Naive B cell (primary cell): ENCODE data around the gene WNT5B. TPM values are rescaled to one million over a fixed set of nuclear protein-coding genes. Genes with fewer than 3 reads are reported as not detected.
"Not testable (repeated sequence)": the region's sequence is repeated elsewhere in the genome, so short reads cannot be mapped to it uniquely, and the experiment has no call there.

ENCODE experiments used
- ATAC-seq, 2 donors: fragments of 150-1000 bp; cut with Tn5 transposase; 2 replicates each; pipeline ENCODE4 v1.10.0; 2021; ENCODE audit warnings: low read depth in 2 of 2, mild to moderate bottlenecking in 2 of 2, moderate library complexity in 2 of 2
- DNase-seq: peaks from one replicate; pipeline ENCODE4 v3.0.0; 2022
- H3K27ac Mint-ChIP-seq, 6 donors: one replicate each; pipeline ENCODE4 v1.8.0; 2020 to 2022; ENCODE audit warnings: mild to moderate bottlenecking in 6 of 6, mixed read lengths in 6 of 6, moderate library complexity in 5 of 6, inconsistent platforms in 2 of 6
- H3K27me3 Mint-ChIP-seq, 3 donors: one replicate each; pipeline ENCODE4 v1.8.0; 2021 to 2022; ENCODE audit warnings: mixed read lengths in 3 of 3, mild to moderate bottlenecking in 1 of 3
- H3K36me3 Mint-ChIP-seq, 2 donors: one replicate each; pipeline ENCODE4 v1.8.0; 2020 to 2022; ENCODE audit warnings: mixed read lengths in 2 of 2, inconsistent platforms in 1 of 2, mild to moderate bottlenecking in 1 of 2
- H3K4me1 Mint-ChIP-seq, 3 donors: one replicate each; pipeline ENCODE4 v1.8.0; 2020 to 2022; ENCODE audit warnings: mixed read lengths in 3 of 3, inconsistent platforms in 1 of 3, mild to moderate bottlenecking in 1 of 3, moderate library complexity in 1 of 3
- H3K4me3 Mint-ChIP-seq, 8 donors: one replicate each; pipeline ENCODE4 v1.8.0; 2020 to 2022; ENCODE audit warnings: mild to moderate bottlenecking in 8 of 8, mixed read lengths in 8 of 8, moderate library complexity in 8 of 8, inconsistent platforms in 2 of 8
- H3K9me3 Mint-ChIP-seq, 7 donors: one replicate each; pipeline ENCODE4 v1.8.0; 2020 to 2022; ENCODE audit warnings: mixed read lengths in 7 of 7, mild to moderate bottlenecking in 5 of 7, inconsistent platforms in 2 of 7, moderate library complexity in 1 of 7
- polyA plus RNA-seq, 6 donors: library from polyadenylated mRNA; unstranded; fragments of 300-500 nt; fragmentation: Illumina TruSeq; gene quantifications; one replicate each; pipeline ENCODE4 v1.2.3, GENCODE V29; 2021; ENCODE audit warnings: low read depth in 6 of 6

The WNT5B gene
- polyA plus RNA-seq, 6 donors from 2014 or later, result not detected

DNA sequence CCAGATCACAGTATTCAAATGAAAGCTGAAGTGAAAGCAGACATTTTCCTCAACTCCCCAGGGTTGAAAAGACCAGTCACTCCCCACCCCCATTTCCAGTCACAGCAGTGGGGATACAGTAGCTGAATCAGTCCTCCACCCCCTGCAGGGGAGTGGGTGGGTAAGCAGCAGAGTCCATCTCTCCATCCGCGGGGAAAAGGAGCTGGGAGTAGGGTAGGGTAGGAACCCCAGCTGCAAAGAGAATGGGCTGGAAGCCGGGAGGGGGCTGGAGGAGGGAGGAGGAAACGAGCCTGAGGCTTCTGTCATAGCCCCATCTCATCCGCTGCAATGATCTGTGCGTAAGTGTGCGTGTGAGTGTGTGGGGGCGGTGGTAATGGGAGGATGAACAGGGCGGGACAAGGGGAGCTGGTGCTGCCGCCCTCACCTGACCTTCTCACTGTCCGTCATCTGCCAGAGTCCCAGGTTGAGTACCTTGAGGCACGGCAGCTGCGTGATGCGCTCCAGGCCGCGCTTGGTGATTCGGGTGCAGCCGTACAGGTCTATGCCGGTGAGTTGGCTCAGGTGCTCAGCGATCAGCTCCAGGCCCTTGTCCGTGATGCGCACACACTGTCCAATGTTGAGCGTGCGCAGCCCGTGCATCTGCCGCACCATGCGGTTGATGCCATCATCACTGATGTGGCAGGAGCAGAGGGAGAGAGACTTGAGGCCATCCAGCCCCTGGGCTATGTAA, 36.4 kb upstream of the WNT5B start:
- H3K36me3 Mint-ChIP-seq, result no peaks in the 10 kb centered on the region
- peak; percentile 34 for DNase-seq
- H3K9me3 Mint-ChIP-seq, result peaks cover 0 to 1% (median 0%) of the 10 kb centered on the region in 7 donors
- peaks cover 48 to 65% (median 64%) of the 10 kb centered on the region in 3 donors for H3K4me1 Mint-ChIP-seq
- peak overlapping the region; percentile 77 to 97 (median 90) for H3K27ac Mint-ChIP-seq
- H3K4me3 Mint-ChIP-seq, result peak overlapping the region; percentile 90 to 96 (median 91)
- no peak for ATAC-seq
- no peaks in the 10 kb centered on the region for H3K27me3 Mint-ChIP-seq

DNA sequence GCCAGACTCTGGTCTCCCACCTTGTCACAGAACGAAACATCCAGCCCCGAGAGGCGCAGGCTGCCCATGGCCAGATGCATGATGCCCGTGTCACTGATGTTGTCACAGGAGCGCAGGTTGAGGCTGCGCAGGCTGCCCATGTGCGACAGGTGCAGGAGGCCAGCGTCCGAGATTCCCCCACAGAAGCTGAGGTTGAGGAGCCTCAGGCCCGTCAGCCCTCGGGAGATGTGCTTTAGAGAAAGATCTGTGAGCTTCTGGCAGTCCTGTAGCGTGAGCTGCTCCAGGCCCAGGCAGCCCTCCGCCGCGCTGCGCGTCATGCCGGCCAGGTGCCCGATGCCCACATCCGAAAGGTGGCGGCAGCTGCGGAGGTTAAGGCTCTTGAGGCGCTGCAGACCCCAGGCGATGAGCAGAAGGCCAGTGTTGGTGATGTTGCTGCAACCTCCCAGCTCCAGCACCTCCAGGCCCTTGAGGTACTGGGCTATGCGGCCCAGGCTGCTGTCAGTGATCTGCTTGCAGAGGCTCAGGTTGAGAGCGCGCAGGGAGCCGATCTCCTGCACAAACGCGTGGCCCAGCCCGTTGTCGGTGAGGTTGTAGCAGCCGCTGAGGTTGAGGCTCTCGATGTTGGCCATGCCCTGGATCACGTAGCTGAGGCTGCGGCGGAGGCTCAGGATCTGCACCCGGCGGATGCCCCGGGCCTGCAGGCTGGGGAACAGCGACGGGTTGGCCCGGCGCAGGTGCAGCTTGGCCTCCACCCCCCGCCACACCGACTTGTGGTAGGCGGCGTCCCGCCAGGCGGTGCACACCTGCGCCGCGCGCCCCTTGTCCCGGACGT, 35.6 kb upstream of the WNT5B start:
- ATAC-seq (peak; percentile 39 to 42), DNase-seq (peak; percentile 70)
- peak overlapping the region; percentile 77 to 93 (median 86) for H3K27ac Mint-ChIP-seq
- H3K36me3 Mint-ChIP-seq, result no peaks in the 10 kb centered on the region
- no peaks in the 10 kb centered on the region for H3K27me3 Mint-ChIP-seq
- peaks cover 42 to 60% (median 57%) of the 10 kb centered on the region in 3 donors for H3K4me1 Mint-ChIP-seq
- H3K4me3 Mint-ChIP-seq, result peak overlapping the region; percentile 90 to 96 (median 91)
- H3K9me3 Mint-ChIP-seq, result peaks cover 0 to 1% (median 0%) of the 10 kb centered on the region in 7 donors

DNA sequence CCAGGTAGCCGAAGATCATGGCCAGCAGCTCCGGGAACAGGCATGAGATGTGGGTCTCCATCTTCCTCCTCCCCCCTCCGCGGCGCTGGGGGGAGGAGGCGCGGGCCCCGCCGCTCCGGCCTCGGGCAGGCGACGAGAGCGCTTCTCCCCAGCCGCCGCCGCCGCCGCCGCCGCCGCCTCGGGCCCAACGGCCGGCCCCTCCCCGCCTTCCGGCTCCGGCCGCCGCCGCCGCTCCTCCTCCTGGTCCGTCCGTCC, 35.1 kb upstream of the WNT5B start:
- ATAC-seq (peak in 1 of 2 donors; percentile 27), DNase-seq (no peak)
- peaks cover 36 to 54% (median 52%) of the 10 kb centered on the region in 3 donors for H3K4me1 Mint-ChIP-seq
- no peaks in the 10 kb centered on the region for H3K27me3 Mint-ChIP-seq
- no peaks in the 10 kb centered on the region for H3K36me3 Mint-ChIP-seq
- peaks cover 0 to 1% (median 0%) of the 10 kb centered on the region in 7 donors for H3K9me3 Mint-ChIP-seq
- H3K27ac Mint-ChIP-seq, result peak overlapping the region in 5 of 6 donors; percentile 60 to 91 (median 83)
- H3K4me3 Mint-ChIP-seq, result peak overlapping the region; percentile 90 to 96 (median 91)

DNA sequence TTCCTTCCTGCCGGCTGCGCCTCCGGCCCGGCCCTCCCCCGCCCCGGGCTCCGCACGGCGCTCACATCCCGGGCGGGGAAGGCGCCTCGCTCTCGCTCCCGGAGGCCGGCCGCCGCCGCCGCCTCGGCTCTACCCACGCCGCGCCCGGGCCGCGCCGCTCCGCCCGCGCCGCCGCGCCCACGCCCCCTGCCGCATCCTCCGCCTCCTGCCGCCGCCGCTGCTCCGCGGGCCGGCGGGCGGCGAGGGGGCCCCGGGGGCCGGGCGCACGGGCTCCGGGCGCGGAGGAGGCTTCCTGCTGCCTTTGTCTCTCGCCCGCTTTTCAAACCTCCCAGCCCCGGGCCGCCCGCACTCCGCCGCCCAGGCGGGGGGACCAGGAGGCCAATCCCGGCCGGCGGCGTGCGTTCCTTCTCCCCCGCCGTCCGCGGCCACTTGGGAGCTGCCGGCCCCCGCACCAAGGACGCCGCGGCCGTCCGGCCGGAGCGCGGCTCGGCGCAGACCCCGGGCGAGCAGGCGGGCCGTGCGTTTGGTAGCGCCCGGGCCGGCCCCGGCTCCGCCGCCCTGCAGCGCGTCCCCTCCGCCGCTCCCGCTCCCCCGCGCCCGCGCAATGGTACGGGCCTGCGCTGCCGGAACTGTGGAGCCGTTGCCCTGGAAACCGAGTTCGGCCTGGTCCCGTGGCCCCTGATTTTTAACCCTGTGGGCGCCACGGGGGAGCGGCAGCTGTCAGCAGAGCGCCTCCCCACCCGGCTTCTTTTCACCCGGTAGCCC, 34.6 kb upstream of the WNT5B start, which contains the start of gene FBXL14:
TSS of gene FBXL14 (minus strand) at position 321 of the 765 bp plus-strand sequence. CDS start 515 bp downstream, outside the sequence.
- peak within 1 kb of the TSS; percentile 91 to 99 (median 97) for H3K4me3 Mint-ChIP-seq
- DNase-seq (peak; percentile 92), ATAC-seq (peak; percentile 67 to 76)
- H3K9me3 Mint-ChIP-seq, result peaks cover 0 to 1% (median 0%) of the 10 kb centered on the region in 7 donors
- peak within 1 kb of the TSS; percentile 95 to 99 (median 98) for H3K27ac Mint-ChIP-seq
- H3K4me1 Mint-ChIP-seq, result peaks cover 36 to 53% (median 51%) of the 10 kb centered on the region in 3 donors
- H3K27me3 Mint-ChIP-seq, result no peaks in the 10 kb centered on the region
- H3K36me3 Mint-ChIP-seq, result no peaks in the 10 kb centered on the region

DNA sequence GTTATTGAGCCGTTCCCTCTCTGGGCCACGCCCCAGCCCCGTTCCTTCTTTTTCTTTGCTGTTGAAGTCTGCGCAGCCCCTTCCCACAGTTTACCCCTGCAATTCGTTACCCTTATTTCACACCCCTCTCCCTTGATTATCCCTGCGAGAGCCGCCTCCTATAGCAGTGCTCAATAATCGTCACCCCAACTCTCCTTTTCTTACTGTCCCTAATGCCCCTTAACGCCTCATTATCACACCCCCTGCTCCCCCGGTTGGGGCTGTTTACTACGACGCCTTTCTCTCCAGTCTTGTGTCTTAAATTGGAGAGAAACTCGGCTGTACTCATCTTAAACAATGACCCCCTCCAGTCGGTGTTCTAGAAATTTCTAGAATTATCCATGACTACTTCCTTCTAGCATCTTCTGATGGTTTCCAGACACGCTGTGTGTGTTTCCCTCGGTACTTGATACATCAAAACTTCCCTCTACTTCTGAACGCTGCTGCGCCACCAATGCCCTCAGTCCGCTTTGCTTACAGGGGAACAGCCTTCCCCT, 33.9 kb upstream of the WNT5B start:
- Mint-ChIP-seq H3K27me3 (no peaks in the 10 kb centered on the region), H3K36me3 (no peaks in the 10 kb centered on the region), H3K4me3 (peak overlapping the region; percentile 91 to 99 (median 97)), H3K9me3 (peaks cover 0 to 1% (median 0%) of the 10 kb centered on the region in 7 donors), H3K4me1 (peaks cover 36 to 49% (median 45%) of the 10 kb centered on the region in 3 donors), H3K27ac (peak overlapping the region; percentile 95 to 99 (median 98))
- DNase-seq (no peak), ATAC-seq (no peak)

DNA sequence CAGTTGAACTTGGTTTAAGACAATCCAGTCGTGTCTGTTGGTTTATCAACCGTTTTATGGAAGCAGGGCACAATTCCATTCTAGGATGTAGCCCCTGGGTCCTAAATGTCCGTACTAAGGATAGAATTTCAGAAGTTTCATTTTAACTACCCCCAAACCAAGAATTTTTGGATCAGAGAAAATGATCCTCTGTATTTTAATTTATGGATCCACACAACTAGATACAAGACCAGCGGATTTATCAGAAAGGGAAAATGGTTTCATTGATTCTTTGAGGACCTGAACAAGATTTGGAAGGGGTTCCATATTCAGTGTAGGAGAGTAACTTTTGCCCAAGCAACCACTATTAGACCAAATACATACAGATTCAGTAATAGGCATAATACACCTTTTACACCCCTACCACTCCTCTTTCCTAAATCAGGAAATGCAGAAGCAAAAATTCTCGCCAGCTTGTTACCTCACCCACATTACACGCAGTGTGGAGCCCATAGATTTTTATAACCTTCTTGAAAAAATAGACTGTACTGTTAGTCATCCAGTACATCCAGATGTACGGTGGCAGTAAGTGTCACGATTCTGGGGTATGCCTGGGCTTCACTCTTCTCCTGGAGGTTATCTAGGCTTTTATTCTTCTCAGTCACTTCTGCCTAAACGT, 33.2 kb upstream of the WNT5B start:
- peak overlapping the region in 7 of 8 donors; percentile 91 to 99 (median 97) for H3K4me3 Mint-ChIP-seq
- no peak for DNase-seq
- peaks cover 0 to 1% (median 0%) of the 10 kb centered on the region in 7 donors for H3K9me3 Mint-ChIP-seq
- no peak for ATAC-seq
- H3K4me1 Mint-ChIP-seq, result peaks cover 33 to 42% (median 38%) of the 10 kb centered on the region in 3 donors
- no peaks in the 10 kb centered on the region for H3K27me3 Mint-ChIP-seq
- no peaks in the 10 kb centered on the region for H3K36me3 Mint-ChIP-seq
- H3K27ac Mint-ChIP-seq, result peak overlapping the region; percentile 39 to 99 (median 96)

DNA sequence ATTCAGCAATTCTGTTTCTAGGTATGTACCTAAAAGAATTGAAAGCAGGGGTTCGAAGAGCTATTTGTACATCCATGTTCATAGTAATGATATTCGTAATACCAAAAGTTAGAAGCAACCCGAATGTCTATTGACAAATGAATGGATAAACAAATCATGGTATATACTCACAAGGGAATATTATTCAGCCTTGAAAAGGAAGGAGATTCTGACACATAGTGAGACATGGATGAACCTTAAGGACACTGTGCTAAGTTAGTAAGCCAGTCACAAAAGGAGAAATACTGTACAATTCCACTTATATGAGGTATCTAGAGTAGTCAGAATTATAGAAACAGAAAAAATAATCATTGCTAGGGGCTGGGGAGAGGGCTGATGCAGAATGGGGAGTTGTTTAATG, 30.3 kb upstream of the WNT5B start:
- DNase-seq, result no peak
- no peaks in the 10 kb centered on the region for H3K27me3 Mint-ChIP-seq
- H3K27ac Mint-ChIP-seq, result peak overlapping the region in 1 of 6 donors; percentile 22
- no peaks in the 10 kb centered on the region for H3K36me3 Mint-ChIP-seq
- no peaks in the 10 kb centered on the region for H3K9me3 Mint-ChIP-seq
- peak overlapping the region in 1 of 8 donors; percentile 71 for H3K4me3 Mint-ChIP-seq
- no peak for ATAC-seq
- H3K4me1 Mint-ChIP-seq, result peaks cover 23 to 34% (median 30%) of the 10 kb centered on the region in 3 donors

DNA sequence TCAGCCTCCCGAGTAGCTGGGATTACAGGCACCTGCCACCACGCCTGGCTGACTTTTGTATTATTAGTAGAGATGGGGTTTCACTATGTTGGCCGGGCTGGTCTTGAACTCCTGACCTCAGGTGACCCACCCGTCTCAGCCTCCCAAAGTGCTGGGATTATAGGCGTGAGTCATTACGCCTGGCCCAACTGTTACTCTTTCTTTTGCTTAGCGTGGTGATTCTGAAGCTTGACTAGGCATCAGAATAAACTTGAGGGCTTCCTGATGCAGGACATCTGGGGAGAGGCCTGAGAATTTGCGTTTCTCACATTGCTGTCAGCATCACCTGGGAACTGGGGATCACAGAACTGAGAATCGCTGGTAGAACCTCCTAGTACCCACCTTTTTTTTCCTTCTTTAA, 26.3 kb upstream of the WNT5B start:
- not testable (repeated sequence) for DNase-seq, H3K27me3 Mint-ChIP-seq

DNA sequence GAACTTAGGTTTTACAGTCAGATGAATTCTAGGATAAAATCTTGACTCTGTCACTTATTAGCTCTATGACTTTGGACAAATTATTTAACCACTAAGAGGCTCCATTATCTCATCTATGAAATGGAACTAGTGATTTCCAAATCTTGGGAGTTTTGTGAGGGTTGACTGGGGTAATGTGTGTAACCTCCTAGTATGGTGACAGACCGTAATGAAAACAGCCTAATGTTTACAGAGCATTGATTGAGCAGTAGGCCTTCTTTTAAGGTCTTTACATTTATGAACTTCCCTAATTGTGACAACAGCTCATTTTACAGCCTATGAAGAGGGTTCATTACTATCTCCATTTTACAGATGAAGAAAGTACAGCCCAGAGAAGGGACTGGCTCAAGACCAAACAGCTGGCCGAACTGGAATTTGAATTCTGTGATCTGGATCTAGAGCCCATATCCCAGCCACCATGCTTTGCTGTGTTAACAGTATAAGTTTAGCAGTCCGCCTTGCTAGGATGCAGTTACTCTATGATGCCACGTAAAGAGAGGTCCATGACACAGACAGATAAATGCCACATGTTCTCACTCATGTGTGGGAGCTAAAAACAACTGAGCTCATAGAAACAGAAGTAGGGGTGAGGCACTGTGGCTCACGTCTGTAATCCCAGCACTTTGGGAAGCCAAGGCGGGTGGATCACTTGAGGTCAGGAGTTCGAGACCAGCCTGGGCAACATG, 25.6 kb upstream of the WNT5B start:
- H3K9me3 Mint-ChIP-seq, result no peaks in the 10 kb centered on the region
- H3K36me3 Mint-ChIP-seq, result no peaks in the 10 kb centered on the region
- peak overlapping the region in 5 of 8 donors; percentile 22 to 100 (median 56) for H3K4me3 Mint-ChIP-seq
- H3K4me1 Mint-ChIP-seq, result peaks cover 30 to 36% (median 36%) of the 10 kb centered on the region in 3 donors
- H3K27me3 Mint-ChIP-seq, result no peaks in the 10 kb centered on the region
- no peak for DNase-seq
- peak overlapping the region in 4 of 6 donors; percentile 11 to 91 (median 55) for H3K27ac Mint-ChIP-seq
- ATAC-seq, result no peak

More for the DNA sequence above, 26.3 kb upstream of the WNT5B start:
- H3K36me3 Mint-ChIP-seq, ATAC-seq, H3K9me3 Mint-ChIP-seq: not testable (repeated sequence)
- H3K27ac Mint-ChIP-seq, result peak overlapping the region in 4 of 6 donors; percentile 20 to 94 (median 90)
- H3K4me3 Mint-ChIP-seq, result peak overlapping the region in 7 of 8 donors; percentile 48 to 100 (median 76)
- H3K4me1 Mint-ChIP-seq, result peaks cover 30 to 36% (median 36%) of the 10 kb centered on the region in 3 donors

DNA sequence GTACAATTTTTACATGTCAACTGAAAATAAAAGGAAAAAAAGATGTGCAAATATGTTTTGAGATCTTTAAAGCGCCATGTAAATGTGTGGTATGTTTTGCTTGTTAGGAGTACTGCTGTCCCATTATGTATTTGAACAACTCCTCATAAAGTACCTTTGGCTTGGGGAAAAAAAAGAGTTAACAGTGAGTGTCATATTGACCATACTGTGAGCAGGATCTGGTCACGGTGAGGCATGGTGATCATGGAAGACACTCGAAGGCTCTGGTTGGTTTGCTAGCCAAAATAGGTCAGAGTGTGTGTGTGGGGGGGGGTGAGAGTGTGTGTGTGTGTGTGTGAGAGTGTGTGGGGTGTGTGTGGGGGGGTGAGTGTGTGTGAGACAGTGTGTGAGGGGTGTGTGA, 24.6 kb upstream of the WNT5B start:
- Mint-ChIP-seq H3K36me3 (no peaks in the 10 kb centered on the region), H3K4me3 (peak overlapping the region in 4 of 8 donors; percentile 17 to 93 (median 63)), H3K4me1 (peaks cover 30 to 36% (median 36%) of the 10 kb centered on the region in 3 donors), H3K27ac (peak overlapping the region in 3 of 6 donors; percentile 19 to 83 (median 59)), H3K9me3 (no peaks in the 10 kb centered on the region), H3K27me3 (no peaks in the 10 kb centered on the region)
- ATAC-seq, result no peak
- DNase-seq, result no peak

DNA sequence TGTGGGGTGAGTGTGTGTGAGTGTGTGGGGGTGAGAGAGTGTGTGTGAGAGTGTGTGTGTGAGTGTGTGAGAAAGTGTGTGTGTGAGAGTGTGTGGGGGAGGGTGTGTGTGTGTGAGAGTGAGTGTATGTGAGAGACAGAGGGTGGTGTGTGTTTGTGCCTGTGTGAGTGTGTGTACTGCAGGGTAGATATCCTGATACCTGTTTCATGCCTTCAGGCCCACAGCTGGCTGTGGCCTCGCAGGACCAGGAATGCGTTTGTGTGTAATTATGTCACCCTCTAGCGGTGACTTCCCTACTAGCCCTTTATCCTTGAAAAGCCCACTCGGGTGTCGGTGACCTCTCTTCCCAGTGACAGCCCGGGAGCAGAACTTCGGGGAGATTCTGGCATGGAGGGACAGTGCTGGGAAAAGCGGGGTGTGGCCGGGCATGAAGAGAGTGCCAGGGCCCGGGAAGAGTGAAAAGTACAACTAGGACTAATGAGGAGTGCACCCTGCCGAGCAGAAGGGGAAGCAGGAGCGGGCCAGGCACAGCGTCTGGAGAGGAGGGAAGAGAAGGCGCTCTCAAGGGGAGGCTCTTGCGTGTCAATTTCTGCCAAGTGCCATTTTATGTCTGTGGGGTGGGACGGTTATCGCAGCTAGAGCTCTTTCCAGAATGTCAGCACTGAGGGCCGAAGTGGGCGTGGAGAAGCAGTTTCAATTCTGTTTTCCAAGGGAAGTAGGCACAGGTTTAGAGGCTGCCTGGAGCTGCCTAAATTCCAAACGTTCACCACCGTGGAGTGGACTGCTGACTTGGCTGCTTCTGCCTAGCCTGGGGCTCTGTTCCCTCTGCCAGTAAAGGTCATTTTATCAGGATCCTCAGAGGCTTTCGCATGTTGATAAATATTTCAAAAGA, 23.7 kb upstream of the WNT5B start:
- H3K4me1 Mint-ChIP-seq, result peaks cover 30 to 36% (median 36%) of the 10 kb centered on the region in 3 donors
- H3K27ac Mint-ChIP-seq, result peak overlapping the region; percentile 45 to 86 (median 61)
- no peaks in the 10 kb centered on the region for H3K36me3 Mint-ChIP-seq
- peak; percentile 57 for DNase-seq
- ATAC-seq, result peak; percentile 67 to 73
- H3K4me3 Mint-ChIP-seq, result peak overlapping the region; percentile 85 to 99 (median 94)
- no peaks in the 10 kb centered on the region for H3K9me3 Mint-ChIP-seq
- H3K27me3 Mint-ChIP-seq, result no peaks in the 10 kb centered on the region
